Bone marrow (tissue), 2 donors: ENCODE data around the gene SKAP2.

Source experiments
- DNase-seq, 2 donors: peaks; one replicate each; lab custom pipeline; 2025; lab: John Stamatoyannopoulos, UW

SKAP2 gene

DNA sequence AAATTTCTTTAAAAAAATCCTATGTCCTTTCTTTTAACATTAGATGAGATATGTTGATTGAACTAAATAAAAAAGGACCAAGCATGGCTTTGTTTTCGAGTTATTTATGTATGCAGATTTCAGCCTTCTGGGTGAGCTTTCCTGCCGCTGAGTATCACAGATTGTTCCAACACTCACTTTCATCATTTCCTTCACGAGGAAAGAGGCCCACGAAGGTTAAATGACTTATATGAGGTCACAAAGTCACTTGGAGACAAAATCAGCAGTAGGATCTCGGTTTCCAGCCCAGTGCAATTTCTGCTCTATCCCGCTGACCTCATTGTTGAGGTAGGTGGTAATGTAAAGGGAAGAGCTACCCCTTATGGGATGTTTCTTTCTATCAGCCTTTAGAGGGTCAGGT, 226.8 kb downstream of the SKAP2 start:
- DNase-seq, result no peak

DNA sequence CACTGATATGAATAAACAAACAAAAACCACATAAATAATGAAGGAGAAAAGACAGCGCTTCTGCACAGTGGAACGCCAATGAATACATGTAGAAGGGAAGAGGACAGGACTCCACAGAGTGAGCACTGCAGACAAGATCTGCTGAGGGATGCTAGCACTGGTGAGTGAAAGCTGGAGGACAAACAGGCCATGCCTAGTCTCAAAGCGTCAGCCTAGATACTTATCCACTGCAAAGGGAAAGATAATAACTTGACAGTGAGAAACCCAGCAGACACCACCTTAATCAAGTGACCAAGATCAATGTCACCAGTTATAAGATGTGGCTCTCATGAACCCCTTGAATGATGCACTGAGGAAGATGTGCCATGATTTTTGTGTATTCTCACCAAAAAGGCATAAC, 227.6 kb downstream of the SKAP2 start:
- DNase-seq, result no peak

DNA sequence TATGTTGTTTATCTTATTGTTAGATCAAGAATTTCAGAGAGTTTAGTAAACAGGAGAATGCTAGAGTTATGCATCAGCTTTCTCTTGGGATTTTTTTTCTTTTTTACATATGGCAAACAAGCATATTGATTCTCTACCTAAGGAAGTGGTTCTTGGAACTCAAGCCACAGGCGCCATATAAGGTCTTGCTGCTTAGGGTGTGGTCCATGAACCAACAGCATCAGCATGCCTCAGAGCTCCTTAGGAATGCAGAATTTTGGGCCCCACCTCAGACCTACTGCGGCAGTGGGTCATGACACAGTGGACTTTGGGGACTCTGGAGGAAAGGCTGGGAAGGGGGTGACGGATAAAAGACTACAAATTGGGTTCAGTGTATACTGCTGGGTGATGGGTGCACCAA, 230.8 kb downstream of the SKAP2 start:
- DNase-seq, result no peak

DNA sequence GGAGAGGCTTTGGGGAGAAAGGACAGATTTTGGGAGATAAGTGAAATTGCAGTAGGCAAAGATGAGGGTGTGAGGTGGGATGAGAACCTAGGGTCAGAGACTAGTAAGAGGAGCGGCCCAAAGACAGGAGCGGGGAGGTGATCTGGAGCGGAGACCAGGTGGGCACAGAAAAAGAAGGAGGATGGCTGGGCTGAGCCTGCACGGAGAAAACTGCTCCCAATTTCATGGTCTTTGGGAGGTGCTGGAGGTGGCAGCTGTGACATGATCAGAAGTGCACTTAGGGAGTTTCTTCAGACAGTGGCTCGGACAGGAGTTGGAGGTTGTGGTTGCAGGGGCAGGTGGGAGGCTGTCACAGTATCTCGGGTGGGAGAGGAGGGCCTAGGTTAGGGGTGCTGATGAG, 232.8 kb downstream of the SKAP2 start:
- no peak for DNase-seq

- DNase-seq, result no peak
These were observed 233.3 kb downstream of the SKAP2 start for GRCh38 chr7:26630941-26631580.

DNA sequence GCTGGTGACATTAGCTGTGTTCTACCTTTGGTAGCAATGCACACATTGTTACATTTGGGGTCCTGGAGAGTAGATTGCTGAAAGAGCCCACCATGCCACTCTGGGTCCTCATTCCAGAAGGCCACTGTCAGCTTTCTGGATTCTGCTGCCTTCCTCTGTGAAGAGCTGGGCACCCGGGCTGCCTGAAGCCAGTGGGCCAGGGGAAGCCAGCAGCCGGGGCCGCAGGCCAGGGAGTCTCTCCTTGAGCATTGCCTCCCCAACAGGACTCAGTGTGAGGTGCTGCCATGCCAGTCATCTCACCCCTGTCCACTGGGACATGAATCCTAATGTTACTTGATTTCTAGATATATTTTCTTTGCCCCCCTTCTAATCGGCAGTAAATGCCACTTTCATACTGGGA, 234.0 kb downstream of the SKAP2 start:
- no peak for DNase-seq

DNA sequence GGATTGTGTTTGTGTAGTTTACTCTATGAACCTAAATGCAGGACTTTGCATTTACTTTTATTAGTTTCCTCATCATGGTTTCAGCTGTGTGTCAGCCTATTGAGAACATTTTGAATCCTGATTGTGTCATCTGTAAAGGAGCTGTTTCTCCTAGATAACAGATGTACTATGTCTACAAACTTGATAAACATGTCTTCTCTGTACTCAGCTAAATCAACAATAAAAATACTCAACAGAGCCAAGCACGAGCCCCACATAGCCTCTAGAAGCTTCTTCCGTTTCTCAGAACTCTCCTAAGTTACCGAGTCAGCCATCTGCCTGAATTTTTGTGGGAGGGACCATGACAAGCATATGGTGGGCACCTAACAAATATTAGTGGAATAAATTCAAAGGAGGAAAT, 234.7 kb downstream of the SKAP2 start:
- DNase-seq, result no peak

DNA sequence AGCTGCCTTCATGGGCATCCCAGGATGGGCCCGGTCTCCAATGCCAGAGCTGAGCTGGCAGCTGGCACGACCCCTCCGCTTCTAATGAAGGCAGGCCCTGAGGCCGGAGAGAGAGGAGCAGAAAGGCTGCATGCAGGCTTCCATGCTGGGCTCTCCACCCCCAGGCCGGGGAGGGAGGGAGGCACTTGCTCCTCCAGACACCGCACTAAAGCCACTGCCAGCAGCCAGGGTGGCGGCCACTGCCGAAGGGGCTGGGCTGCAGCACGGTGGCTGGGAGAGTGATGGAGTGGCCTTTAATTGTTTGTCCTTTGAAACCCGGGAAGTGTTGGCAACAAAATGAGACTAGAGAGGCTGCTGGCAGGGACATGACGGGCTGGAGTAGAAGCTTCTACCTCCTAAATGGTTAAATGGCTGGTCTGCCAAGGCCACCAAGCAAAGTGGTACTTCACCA, 236.5 kb downstream of the SKAP2 start:
- DNase-seq, result no peak

DNA sequence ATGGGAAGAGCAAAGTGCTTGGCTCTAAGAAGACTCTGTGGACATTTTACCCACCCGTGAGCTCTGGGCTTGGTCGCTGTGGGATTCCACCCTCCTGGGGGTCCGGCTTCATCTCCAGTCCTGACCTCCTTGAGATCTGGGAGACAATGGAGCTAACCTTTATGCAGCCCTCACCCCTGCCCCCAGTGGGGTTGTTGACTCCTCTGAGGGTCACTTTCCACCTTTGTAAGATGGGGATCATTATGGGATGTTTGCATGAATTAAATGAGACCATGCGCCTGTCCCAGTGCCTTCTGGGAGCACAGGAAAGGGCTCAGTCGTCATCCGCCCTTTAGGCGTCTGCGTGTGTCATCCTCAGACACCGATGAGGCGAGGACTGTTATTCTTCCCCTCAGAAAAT, 237.2 kb downstream of the SKAP2 start:
- DNase-seq, result no peak

GRCh38 chr7:26626687-26627086, 237.7 kb downstream of the SKAP2 start:
- DNase-seq, result no peak

DNA sequence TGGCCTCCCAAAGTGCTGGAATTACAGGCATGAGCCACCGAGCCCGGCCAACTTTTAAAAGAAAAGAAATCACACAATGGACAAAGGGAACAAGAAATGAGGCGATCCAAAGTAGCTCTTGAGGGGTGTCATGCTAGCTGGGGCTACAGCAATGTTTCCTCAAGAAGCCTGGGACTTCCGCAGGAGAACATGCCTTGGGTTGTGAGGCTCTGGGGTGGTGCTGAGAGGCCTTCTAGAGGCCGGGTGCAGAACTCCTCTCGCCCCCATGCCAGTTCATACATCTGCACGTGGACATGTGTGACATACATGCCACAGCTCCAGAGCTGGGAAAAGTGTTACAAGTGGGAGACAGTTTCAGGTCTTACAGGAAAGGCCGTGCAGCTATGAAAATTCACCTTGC, 238.2 kb downstream of the SKAP2 start:
- no peak for DNase-seq

DNA sequence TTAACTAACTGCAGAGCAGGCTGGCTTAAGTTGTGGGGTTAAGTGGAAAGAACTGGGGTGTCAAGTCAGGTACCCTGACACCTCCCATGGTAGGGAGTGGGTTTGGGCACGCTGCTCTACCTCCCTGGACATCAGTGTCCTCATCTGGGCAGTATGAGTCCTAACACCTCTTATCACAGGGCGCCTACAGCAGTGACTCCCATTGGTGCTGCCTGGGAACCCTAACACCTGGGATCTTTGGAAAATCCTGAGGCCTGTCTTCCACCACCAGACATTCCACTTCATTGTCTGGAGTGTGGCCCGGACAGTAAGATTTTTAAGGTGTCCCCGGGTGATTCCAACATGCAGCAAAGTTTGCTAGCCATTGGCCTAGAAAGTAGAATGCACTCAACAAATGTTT, 239.1 kb downstream of the SKAP2 start:
- DNase-seq, result no peak

- no peak for DNase-seq
These were observed 239.6 kb downstream of the SKAP2 start for GRCh38 chr7:26624839-26625238.

DNA sequence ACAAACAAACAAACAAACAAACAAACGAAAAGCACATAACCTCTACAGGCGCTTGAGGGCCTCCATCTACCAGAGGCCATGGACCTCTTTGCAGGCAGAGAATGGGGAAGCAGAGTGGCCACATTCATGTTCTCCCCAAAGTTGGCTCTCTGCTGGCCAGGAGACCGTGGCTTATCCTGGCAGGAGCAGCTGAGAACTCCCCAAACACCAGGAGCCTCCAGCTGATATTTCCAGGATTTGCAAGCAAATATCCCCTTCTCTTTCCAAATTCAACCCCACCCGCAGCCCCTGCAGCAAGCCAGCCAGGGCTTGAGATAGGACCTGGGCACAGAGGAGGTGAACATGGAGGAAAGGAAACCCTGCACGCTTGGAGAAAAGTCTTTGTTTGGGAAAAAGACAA, 240.0 kb downstream of the SKAP2 start:
- DNase-seq, result no peak

DNA sequence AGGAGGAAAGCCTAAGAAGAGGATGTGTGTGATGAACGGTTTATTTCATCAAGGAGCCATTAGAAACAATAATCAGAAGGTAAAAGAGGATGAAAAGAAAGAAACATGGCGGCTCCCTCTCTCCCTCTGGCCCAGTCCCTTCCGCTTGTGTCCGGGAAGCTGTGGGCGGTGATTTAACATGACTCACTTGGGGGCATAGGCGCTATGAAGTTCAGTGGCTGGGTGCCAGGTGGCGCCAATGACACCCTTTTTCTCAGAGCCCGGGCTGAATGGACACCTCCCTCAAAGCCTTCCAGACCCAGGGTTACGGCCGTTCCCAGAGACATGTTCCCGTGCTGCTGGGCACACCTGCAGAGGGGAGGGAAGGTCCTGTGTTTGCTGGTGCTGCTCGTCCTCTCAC, 244.0 kb downstream of the SKAP2 start:
- DNase-seq, result no peak

DNA sequence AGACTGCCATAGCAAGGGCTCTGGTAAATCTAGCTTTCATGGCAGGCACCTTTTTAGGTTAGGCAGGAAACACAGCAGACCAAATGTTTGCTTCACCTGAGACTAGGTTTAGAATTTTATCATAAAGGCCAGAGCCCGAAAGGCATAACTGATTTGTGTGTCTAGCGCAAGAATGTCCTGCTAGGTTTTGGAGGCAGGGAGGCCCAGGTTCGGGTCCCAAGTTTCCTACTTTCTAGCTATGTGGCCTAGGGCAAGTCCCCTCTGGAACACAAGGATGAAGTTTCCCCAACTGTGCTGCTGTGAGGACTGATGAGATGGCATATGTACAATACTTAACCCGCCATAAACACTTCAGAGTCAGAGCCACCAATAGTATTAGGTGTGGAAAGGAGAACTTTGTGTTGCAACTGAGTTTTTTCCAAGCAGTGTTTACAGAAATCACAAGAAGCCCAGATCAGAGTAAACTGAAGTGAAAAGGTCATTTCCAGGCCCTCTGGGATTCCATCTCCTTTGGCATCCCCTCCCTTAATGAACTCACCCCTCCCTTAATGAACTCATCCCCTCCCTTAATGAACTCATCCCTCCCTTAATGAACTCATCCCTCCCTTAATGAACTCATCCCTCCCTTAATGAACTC, 244.9 kb downstream of the SKAP2 start:
- DNase-seq, result no peak

GRCh38 chr7:26618898-26619297, 245.5 kb downstream of the SKAP2 start:
- no peak for DNase-seq

DNA sequence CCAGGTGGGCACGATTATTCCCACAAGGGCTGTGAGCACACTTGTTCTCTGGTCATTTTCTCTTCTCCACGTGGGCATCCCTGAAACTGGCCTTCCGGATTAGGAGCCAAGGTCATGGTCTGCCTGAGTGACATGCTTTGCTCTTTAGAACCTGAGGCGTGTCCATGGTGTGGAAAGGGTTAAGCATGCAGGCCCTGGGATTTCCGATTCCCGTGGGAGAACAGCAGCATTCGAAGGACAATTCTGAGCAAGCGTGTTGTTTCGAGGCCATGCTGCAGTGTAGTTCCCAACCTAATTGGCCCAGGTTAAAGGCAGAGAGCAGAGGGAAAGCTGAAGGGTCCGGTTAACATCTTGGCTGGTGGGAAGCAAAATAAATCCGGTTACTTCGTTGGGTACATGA, 245.9 kb downstream of the SKAP2 start:
- DNase-seq, result no peak
